Epidermal melanocyte (primary cell): ENCODE data around the gene CAPN6.

Experiments
- DNase-seq: peaks from one replicate; pipeline ENCODE4 v3.0.0; 2011; ENCODE audit warnings: low spot score; ENCODE audit not compliant: insufficient read length

CAPN6 gene

GRCh38 chrX:111207851-111208250 lies 62.4 kb downstream of the CAPN6 start:
- DNase-seq, result no peak

- DNase-seq, result no peak
These were observed 70.0 kb downstream of the CAPN6 start for GRCh38 chrX:111200327-111200726.

- DNase-seq, result no peak
These were observed 70.8 kb downstream of the CAPN6 start for GRCh38 chrX:111199505-111199904.
